HG03439 (cell line): ENCODE results near the gene ECHS1.
"Not testable (repeated sequence)": the region's sequence is repeated elsewhere in the genome, so short reads cannot be mapped to it uniquely, and the experiment has no call there.

ENCODE experiments used
- ATAC-seq: cut with Tn5 transposase; IDR thresholded peaks from one replicate; pipeline ENCODE4 v1.9.1; 2021; ENCODE audit warnings: mild to moderate bottlenecking, moderate library complexity; ENCODE audit not compliant: unreplicated experiment

Gene ECHS1

DNA sequence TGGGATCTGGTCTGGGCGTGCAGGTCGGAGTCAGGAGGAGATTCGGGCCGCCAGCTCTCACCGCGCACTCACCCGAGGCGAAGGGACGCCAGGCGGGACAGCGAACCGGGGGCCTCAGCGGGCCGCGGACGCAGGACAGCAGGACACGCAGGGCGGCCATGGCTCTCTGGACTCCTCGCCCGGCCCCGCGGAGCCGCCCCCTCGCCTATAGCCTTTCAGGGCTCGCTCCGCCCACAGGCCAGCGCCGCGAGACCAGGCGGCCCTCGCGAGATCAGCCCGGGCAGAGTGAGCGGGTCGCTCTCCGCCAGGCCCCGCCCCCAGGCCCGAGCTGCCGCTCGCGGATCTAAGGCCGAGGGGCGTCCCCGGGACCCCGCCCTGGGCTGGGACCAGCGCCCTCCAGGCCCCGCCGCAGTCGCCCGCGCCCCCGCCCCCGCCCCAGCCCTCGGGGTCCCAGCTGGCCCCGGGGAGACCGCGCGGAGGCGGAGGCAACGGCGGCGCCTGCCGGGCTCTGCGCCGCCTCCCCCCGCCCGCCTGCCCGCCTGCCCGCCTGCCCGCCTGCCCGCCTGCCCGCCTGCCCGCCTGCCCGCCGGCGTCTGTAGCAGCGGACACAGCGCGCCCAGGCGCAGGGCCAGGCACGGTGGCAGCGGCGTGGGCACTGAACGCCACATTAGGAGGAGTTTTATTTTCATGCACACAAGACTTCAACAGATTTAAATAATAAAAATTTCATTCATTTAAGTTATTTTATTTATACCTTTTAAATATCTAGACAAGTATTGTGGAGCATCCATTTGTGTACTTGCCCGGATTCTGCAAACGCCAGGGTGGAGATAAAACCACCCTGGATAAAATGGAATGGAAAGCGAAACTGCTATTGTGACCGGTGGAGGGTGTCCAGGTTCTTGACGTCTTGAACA, at the start of gene ECHS1:
Gene ECHS1, minus strand, starts transcription at position 181 of the 917 bp plus-strand sequence. Its CDS starts 21 bp downstream, at position 160.
- peak; percentile 93 for ATAC-seq

DNA sequence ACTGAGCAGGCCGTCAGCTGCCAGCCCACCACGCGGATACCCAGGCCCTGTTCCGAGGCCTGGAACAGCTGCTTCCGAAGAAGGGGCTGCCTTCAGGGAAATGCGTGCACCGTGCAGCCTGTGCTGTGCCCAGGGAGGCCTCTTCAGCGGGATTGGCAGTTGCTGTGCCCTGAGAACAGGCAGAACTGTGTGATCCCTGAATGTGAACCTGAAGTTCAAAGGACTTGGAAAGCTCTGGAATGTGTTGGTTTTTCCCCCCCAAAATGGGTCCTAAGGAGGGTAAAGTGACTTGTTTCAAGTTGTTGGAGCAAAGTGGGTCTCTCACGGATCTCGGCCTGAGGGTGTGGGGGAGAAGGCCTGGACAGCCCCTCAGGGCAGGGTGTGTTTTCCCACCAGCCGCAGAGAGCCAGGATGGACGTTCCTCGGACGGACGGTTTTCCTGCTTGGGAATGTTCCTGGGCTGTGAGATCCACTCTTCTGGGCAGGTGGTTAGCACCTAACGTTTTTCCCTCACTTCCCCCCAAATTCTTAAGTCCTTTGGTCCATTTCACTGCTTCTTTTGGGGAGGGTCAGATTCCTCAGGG, 49.2 kb upstream of the ECHS1 start:
- ATAC-seq = no peak

DNA sequence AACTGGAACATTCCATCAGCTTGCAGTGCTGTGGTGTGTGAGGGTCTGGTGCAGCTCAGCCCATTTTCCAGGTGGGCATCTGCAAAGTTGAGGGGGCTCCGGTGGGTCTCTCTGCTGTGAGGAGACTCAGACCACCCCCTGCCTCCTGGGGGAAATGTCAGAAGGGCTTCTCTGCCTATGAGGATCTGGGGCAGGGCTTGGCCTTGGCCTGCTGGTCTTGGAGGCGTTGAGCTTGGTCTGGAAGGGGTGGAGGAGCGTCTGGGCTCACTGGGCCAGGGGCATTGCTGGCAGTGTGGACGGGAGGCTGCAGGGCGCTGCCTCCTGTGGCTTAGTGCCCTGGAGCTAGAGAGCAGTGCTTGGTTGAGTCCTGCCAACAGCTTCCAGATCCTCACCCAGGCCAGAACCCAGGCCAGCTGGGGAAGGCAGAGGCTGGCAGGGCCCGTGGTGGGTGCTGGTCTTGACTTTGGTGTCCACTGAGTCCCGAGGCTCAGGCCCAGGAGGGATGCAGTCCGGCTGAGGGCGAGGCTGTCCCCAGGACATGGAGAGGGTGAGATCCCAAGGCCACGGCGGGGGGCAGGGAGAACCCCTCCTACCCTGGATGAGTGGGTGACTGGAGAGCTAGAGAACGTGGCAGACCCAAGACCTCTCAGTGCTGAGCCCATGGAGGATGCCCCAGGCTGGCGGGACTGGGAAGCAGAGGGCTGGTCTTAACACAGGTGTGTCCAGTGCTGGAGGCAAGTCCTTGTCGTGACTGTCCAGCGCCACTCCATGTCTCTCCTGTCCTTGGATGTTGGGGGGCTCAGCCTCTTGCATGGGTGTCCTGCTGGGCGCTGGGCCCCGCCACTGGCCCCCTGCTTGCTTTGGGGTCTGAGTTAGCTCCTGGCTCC, 48.4 kb upstream of the ECHS1 start:
- ATAC-seq = no peak

DNA sequence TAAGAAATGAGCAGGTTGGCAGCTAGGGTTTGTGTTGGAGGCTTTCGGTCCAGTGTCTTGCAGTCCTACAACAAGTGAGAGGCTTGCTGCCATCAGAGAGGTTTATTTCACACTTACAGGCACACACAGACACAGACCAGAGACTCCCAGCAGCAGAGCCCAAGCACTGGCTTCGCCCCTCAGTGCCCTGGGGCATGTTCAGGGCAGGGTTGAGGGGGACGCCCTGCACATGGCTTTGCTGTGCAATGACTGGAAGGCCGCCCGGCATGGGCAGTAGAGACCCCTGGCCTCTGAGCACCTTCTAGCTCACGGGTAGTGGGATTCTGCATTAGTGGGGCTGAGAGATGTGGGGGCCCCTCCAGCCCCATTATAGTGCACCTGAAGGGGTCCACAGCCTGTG, 47.4 kb upstream of the ECHS1 start:
- ATAC-seq = no peak

DNA sequence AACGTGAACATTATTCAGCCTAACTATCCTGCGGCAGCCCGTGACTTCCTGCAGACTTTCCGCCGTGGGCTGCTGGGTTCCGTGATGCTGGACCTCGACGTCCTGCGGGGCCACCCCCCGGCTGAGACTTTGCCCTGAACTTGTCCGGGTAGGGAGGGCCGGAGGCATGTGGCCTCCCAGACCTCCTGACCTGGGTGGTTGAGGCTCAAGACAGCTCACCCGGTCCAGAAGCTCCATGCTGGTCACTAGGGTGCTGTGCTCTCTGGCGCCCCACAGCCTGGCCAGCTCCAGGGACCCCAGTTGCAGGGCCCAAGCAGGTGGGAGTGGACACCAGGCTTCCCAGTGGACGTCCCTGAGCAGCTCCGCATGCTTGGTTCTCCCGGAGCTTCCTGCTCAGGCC, 46.9 kb upstream of the ECHS1 start:
- ATAC-seq = no peak

DNA sequence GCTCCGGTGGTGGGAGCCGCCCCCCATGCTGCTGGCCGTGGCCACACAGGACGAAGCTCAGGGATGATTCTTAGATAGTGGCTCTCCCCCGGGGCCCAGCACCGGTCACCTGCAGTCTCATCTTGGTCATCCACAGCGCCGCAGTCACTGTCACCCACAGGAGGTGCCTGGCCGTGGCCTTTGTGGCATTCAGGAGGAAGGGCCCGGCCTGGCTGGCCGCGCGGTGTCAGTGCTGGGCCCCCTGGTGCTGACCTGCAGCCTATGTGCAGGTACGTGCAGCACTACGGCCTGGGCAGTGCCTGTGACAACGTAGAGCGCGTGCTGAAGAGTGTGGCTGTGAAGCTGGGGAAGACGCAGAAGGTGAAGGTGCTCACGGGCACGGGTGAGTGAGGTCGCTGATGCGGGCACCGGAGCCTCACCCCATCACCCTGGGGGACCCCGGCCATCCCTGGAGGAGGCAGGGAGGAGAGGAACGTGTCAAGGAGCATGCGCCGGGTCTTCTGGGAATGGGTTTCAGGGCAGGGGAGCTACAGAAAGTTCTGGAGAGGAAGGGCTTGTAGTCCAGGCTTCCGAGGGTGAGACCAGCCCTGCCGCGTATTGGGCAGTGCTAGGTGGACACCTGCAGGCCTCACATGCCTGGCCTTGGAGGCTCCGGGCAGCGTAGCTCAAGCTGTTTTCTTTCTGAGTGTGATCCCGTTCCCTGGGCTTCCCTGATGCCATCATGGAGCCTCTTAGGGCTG, 46.2 kb upstream of the ECHS1 start:
- no peak for ATAC-seq

DNA sequence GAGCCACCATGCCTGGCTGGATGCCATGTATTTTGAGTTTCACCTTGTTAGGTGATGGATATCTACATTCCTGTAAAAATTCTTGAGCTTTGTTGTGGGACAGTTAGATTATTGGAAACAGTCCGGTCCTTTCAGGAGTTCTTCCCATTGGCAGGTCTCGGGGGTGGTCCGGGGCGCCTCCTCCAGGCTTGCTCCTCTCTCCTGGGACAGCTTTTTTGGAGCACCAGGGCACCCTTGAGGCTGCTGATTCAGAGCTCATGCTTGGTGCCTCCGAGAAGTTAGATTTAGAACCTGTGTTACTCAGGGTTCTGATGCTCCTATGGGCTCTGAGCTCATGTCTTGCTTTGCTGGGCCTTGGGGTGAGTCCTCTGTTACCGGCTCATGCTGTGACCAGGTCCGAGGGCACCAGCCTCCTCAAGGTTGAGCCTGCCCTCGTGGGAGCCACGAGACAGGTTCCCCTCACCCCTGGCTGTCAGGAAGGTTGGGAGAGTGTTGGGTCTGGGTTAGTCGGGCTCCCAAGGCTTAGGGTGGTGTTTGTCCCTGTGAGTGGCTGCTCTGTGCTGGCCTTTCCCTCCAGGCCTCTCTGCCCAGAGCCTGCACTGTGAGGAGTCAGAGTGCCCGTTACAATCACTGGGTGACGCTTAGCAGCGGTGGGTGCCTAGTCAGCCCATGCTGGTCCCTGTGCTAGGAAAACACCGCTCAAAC, 45.3 kb upstream of the ECHS1 start:
- no peak for ATAC-seq

DNA sequence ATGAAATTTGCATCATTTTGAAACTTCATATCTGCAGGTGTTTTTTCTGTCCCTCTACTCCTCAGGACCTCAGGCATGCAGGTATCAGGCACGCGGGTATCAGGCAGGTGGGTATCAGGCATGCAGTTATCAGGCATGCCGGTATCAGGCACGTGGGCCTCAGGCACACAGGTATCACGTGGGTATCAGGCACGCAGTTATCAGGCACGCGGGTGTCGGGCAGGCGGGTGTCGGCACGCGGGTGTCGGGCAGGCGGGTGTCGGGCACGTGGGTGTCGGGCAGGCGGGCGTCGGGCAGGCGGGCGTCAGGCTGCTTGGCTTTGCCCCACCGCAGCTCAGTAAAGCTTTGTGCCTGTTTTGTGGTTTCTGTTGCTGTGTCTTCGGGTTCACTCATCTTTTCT, 42.6 kb upstream of the ECHS1 start:
- no peak for ATAC-seq

DNA sequence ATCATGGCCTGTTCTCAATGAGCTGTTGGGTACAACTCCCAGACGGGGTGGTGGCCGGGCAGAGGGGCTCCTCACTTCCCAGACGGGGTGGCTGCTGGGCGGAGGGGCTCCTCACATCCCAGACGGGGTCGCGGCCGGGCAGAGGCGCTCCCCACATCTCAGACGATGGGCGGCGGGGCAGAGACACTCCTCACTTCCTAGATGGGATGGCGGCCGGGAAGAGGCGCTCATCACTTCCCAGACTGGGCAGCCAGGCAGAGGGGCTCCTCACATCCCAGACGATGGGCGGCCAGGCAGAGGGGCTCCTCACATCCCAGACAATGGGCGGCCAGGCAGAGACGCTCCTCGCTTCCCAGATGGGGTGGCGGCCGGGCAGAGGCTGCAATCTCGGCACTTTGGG, 41.2 kb upstream of the ECHS1 start:
- not testable (repeated sequence) for ATAC-seq

DNA sequence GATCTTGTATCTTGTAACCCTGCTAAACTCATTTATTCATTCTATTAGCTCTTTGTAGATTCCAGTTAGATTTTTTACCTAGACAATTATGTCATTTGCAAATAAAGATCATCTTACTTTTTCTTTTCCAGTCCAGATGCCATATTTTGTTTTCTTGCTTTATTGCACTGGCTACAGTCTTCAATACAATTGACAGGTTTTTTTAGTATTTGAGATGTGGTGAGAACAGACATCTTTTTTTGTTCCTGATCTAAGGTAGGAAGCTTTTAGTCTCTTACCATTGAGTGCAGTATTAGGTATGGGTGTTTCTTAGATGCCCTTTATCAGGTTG, 39.2 kb upstream of the ECHS1 start:
- no peak for ATAC-seq

DNA sequence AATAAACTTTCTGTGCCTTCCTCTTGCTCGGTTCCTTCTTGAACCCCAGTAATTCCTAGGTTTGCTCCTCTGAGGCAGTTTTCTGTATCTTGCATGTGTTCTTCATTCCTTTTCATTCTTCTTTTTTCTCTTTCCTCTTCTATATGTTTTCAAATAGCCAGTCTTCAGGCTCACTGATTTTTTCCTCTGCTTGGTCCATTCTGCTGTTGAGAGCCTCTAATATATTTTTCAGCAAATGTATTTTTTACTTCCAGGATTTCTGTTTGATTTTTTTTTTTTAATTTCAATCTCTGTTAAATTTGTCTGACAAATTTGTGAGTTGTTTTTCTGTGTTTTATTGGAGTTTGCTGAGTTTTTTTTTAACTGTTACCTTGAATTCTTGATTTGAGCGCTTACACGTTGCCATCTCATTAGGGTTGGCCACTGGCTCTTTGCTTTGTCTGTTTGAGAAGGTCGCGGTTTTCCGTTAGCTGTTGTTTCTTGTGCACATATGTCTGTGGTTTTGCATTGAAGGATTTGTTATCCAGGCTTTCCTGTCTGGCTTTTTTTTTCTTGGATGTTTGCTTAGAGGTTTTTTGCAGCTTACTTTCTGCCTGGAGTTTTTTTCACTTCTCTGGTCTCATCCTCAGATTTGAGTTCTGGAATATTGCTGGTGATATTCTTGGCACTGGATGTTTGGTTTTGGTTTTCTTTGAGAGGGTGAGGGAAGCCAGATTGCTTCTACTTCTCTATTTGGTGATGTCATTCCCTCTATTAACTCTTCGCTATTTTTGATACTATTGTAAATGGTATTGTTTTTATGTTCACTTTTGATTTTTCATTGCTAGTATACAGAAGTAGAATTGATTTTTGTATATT, 38.6 kb upstream of the ECHS1 start:
- ATAC-seq = no peak

DNA sequence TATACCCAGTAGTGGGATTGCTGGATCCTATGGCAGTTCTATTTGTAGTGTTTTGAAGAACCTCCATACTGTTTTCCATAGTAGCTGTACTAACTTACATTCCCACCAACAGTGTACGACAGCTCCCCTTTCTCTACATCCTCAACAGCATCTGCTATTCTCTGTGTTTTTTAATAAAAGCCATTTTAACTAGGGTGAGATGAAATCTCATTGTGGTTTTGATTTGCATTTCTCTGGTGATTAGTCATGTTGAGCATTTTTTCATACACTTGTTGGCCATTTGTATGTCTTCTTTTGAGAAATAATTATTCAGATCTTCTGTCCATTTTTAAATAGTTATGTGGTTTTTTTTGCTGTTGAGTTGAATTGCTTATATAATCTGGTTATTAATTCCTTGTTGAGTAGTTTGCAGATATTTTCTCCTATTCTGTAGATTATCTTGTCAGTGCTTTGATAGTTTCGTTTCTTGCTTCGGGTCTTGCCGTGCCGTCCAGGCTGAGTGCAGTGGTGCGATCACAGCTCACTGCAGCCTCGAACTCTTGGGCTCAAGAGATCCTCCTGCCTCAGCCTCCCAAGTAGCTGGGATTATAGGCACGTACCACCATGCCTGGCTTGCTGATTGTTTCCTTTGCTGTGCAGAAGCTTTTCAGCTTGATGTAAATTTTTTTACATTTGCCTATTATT, 32.8 kb upstream of the ECHS1 start:
- no peak for ATAC-seq

DNA sequence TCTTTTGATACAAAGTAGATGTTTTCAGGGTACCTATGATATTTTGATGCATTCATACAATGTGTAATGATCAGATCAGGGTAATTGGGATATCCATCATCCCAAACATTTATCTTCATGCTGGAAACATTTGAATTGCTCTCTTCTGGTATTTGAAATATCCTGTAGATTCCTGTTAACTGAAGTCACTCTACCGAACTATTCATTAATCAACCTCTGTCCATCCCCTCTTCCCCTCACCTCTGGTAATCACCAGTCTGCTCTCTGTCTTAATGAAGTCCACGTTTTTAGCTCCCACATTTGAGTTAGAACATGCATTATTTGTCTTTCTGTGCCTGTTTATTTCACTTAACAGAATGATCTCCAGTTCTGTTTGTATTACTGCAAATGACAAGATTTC, 32.1 kb upstream of the ECHS1 start:
- ATAC-seq = no peak

DNA sequence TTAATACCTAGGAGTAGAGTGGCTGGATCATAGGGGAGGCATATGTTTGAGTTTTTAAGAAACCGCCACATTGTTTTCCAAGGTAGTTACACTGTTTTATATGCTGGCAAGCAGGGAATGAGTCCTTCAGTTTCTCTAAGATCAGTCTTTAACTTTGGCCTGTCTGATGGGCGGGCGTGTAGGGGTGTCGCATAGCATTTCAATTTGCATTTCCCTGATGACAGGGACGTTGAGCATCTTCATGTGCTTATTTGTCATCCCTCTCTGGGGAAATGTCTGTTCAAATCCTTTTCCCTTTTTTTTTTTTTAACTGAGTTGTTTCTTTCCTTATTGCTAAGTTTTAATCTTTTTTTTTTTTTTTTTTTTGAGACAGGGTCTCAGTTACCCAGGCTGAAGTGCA, 30.6 kb upstream of the ECHS1 start:
- ATAC-seq = no peak

DNA sequence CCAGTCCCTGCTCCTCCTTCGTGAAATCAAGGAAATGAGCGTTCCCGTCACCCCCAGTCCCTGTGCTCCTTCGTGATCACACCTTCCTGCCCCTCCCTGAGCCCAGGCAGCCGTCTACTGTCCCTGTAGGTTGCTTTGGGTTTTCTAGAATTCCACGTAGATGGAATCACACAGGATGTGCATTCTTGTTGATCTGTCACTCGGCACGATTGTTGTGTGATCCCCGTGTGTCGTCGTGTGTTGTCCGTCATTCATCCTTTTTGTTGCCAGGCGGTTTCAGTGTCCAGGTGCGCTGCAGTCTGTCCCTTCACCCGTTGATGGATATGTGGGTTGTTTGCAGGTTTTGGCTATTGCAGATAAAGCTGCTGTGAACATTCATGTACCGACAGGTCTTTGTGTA, 30.2 kb upstream of the ECHS1 start:
- ATAC-seq = no peak

DNA sequence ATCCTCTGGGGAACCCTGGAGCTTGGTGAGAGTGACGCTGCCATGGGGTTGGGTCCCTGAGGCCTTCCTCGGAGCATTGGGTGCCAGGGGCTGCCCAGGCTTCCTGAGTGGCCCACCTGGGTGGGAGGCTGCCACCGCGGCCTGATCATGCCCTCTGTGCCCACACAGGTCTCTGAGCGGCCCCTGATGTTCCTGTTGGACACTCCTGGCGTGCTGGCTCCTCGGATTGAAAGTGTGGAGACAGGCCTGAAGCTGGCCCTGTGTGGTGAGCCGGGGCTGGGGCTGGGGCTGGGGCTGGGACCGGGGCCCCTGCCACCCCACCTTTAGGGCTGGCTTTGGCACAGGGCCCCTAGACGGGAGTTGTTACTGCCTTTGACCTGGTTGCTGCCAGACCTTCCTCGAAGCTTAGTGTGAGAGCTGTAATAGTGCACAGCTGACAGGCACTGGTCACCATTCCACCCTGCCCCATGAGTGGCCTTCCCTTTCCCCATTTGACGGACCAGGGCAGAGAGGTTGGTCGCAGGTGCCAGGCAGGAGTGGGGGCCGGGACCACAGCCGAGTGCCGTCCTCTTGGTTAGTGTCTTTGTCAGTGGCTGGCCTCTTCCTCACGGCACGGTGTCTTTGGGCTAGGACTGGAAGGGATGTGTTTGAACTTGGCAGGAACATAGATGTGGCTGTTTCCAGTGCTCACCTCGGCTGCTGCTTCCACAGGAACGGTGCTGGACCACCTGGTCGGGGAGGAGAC, 29.0 kb upstream of the ECHS1 start:
- ATAC-seq = no peak

DNA sequence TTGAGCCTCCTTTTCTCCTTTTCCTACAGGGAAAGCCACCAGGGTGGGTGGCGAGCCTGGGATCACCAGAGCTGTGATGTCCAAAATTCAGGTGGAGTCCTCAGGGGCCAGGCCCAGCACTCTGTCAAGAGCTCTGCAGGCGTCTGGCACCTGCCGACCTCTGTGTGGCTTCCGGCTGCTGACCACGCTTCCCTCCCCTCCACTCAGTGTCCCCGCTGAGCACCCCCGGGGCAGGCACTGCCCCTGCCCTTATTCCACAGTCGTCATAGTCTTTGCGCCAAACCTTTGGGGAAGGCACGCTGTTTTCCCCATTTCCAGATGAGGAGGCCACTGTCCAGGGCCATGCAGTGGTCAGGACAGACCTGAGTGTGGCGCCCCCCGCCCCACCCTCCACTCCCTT, 28.3 kb upstream of the ECHS1 start:
- ATAC-seq = peak; percentile 5
